A549 (cell line): Measurements from ENCODE around the gene TFDP2. TPM values are rescaled to one million over a fixed set of nuclear protein-coding genes. Genes with fewer than 3 reads are reported as not detected.
A peak's percentile ranks its signal among the peaks of the same experiment; 100 is the strongest.

Experiments
- ATAC-seq, 2 experiments: fragments of 200-7000 bp in 1 of 2; fragments of >200 bp in 1 of 2; cut with Nextera tagmentation in 1 of 2; cut with Tn5 transposase in 1 of 2; 3 replicates each; pipeline versions ENCODE4 v1.8.0 to v1.9.1; 2018 to 2020; ENCODE audit warnings: mild to moderate bottlenecking in 1 of 2, moderate library complexity in 1 of 2
- CTCF ChIA-PET: fragments of 300-600 bp; sonication (Branson Sonifier 250); formaldehyde crosslinking; extraction: SDS; loops from one replicate; lab custom pipeline; 2021; ENCODE audit warnings: antibody characterized with exemption, inconsistent platforms; lab: Yijun Ruan, JAX
- POLR2A ChIA-PET: fragments of 350-600 bp; formaldehyde crosslinking; extraction: SDS; loops from one replicate; lab custom pipeline; 2021; ENCODE audit warnings: antibody characterized with exemption, inconsistent platforms; lab: Yijun Ruan, JAX
- DNase-seq, 2 experiments: peaks; one replicate each; pipeline versions ENCODE4 v3.0.0 to v3.0.0-alpha.2; 2011 to 2016; ENCODE audit warnings: low read depth in 1 of 2, low spot score in 1 of 2
- FAIRE-seq: peaks from 2 replicates; lab custom pipeline; 2011; peaks lifted over from hg19 to GRCh38; lab: Jason Lieb, UNC
- H3K27ac ChIP-seq, 2 experiments: fragments of >200 bp; sonication (Bioruptor Twin); formaldehyde crosslinking; 3 replicates each; pipeline ENCODE4 v1.5.1; 2016 to 2017
- H3K4me1 ChIP-seq: fragments of >200 bp; sonication (Bioruptor Twin); formaldehyde crosslinking; 3 replicates; pipeline ENCODE4 v1.6.1; 2016
- H3K4me2 ChIP-seq: fragments of >200 bp; sonication (Bioruptor Twin); formaldehyde crosslinking; 3 replicates; pipeline ENCODE4 v1.6.1; 2016
- H3K4me3 ChIP-seq: fragments of >200 bp; sonication (Bioruptor Twin); formaldehyde crosslinking; 3 replicates; pipeline ENCODE4 v1.5.1; 2016
- H3K9me3 ChIP-seq: fragments of >200 bp; sonication (Bioruptor Twin); formaldehyde crosslinking; 3 replicates; pipeline ENCODE4 v1.6.1; 2016
- CBX2 ChIP-seq: fragments of 200-600 bp; sonication (generic); IDR thresholded peaks from 2 replicates; pipeline ENCODE4 v1.6.1; 2016; ENCODE audit warnings: low read depth, mild to moderate bottlenecking, borderline replicate concordance
- CEBPB ChIP-seq, 2 experiments: fragments of >200 bp in 1 of 2; sonication (Bioruptor Twin) in 1 of 2; formaldehyde crosslinking in 1 of 2; IDR thresholded peaks; 2 replicates each; pipeline ENCODE4 v1.6.1; 2012 to 2016
- EP300 ChIP-seq, 2 experiments: fragments of >200 bp; sonication (Bioruptor Twin); formaldehyde crosslinking; IDR thresholded peaks; 2 replicates in 1 of 2; 3 replicates in 1 of 2; pipeline ENCODE4 v1.6.1; 2016 to 2017
- FOSB ChIP-seq: fragments of 250-450 bp; sonication (Bioruptor Pico); IDR thresholded peaks from 2 replicates; pipeline ENCODE4 v1.5.0; 2020; ENCODE audit warnings: mild to moderate bottlenecking, moderate library complexity
- HDAC2 ChIP-seq: fragments of 200-600 bp; sonication (generic); IDR thresholded peaks from 2 replicates; pipeline ENCODE4 v1.6.1; 2016
- HOXA7 ChIP-seq: fragments of 250-450 bp; sonication (Bioruptor Pico); IDR thresholded peaks from 2 replicates; pipeline ENCODE4 v1.5.0; 2020; ENCODE audit warnings: mild to moderate bottlenecking, moderate library complexity
- KDM1A ChIP-seq: fragments of 200-600 bp; sonication (generic); IDR thresholded peaks from 2 replicates; pipeline ENCODE4 v1.6.1; 2016; ENCODE audit warnings: low read depth, mild to moderate bottlenecking
- KDM5A ChIP-seq: fragments of 200-600 bp; sonication (generic); IDR thresholded peaks from 2 replicates; pipeline ENCODE4 v1.6.1; 2016; ENCODE audit warnings: antibody characterized with exemption, mild to moderate bottlenecking
- MAFK ChIP-seq: fragments of 450-650 bp; IDR thresholded peaks from 2 replicates; pipeline ENCODE4 v1.6.1; 2014; ENCODE audit not compliant: partially characterized antibody
- NFE2L2 ChIP-seq: fragments of 150-350 bp; conservative IDR thresholded peaks from 2 replicates; pipeline ENCODE4 v1.6.1; 2014; ENCODE audit warnings: low read length
- NR3C1 ChIP-seq: fragments of >200 bp; sonication (Bioruptor Twin); formaldehyde crosslinking; IDR thresholded peaks from 3 replicates; pipeline ENCODE4 v1.6.1; 2017
- POLR2A ChIP-seq: IDR thresholded peaks from 2 replicates; pipeline ENCODE4 v1.6.1; 2012; ENCODE audit warnings: mild to moderate bottlenecking, low read length
- RARB ChIP-seq: fragments of 250-450 bp; sonication (Bioruptor Pico); IDR thresholded peaks from 2 replicates; pipeline ENCODE4 v1.8.0; 2021; ENCODE audit warnings: mild to moderate bottlenecking, moderate library complexity
- RNF2 ChIP-seq: fragments of 200-600 bp; sonication (generic); IDR thresholded peaks from 2 replicates; pipeline ENCODE4 v1.6.1; 2016; ENCODE audit warnings: low read depth, mild to moderate bottlenecking, antibody characterized with exemption, moderate library complexity, borderline replicate concordance
- SREBF2 ChIP-seq: fragments of 450-650 bp; IDR thresholded peaks from 2 replicates; pipeline ENCODE4 v1.6.1; 2014; ENCODE audit warnings: mild to moderate bottlenecking, moderate library complexity
- TP53 ChIP-seq: fragments of 250-450 bp; sonication (Bioruptor Pico); IDR thresholded peaks from 2 replicates; pipeline ENCODE4 v1.5.0; 2021; ENCODE audit warnings: mild to moderate bottlenecking, moderate library complexity
- ZNF302 ChIP-seq: fragments of 250-450 bp; sonication (Bioruptor Pico); IDR thresholded peaks from 2 replicates; pipeline ENCODE4 v1.9.0; 2021; ENCODE audit warnings: inconsistent platforms, mild to moderate bottlenecking, moderate library complexity
- ZSCAN20 ChIP-seq: fragments of 250-450 bp; sonication (Bioruptor Pico); IDR thresholded peaks from 2 replicates; pipeline ENCODE4 v1.8.0; 2022; ENCODE audit warnings: mild to moderate bottlenecking, moderate library complexity
- WGBS: methylation state at CpG from one replicate; pipeline ENCODE4 v1.1.6; 2017; ENCODE audit errors: missing lambda C conversion rate; 5-methylcytosine and 5-hydroxymethylcytosine counted together
- polyA plus RNA-seq, 4 experiments: library from polyadenylated mRNA; depleted of rRNA in 3 of 4; stranded (reverse); fragments of >200 nt; fragmentation: RNase III in 1 of 4; extraction: RNeasy Plus Mini Kit Qiagen cat#74134 plus additional on column Dnase treatment in 1 of 4; gene quantifications; 2 replicates in 3 of 4; 3 replicates in 1 of 4; pipeline ENCODE4 v1.2.3, GENCODE V29; 2011 to 2017
- TF ChIP-seq, protein P1 (sequence below): fragments of >200 bp; sonication (Bioruptor Twin); formaldehyde crosslinking; IDR thresholded peaks from 3 replicates; pipeline ENCODE4 v1.5.1; 2016
- TF ChIP-seq, protein P2 (sequence below): IDR thresholded peaks from 2 replicates; pipeline ENCODE4 v1.6.1; 2012
- TF ChIP-seq, protein P3 (sequence below): fragments of 450-650 bp; IDR thresholded peaks from 2 replicates; pipeline ENCODE4 v1.6.1; 2014; ENCODE audit warnings: antibody characterized with exemption
- TF ChIP-seq, protein P4 (sequence below): fragments of >200 bp; sonication (Bioruptor Twin); formaldehyde crosslinking; IDR thresholded peaks from 3 replicates; pipeline ENCODE4 v1.6.1; 2016

TFDP2 gene
- polyA plus RNA-seq, 2 of the 4 experiments (the other 2 are of a cell fraction) = 9.6 to 61.5 TPM

DNA sequence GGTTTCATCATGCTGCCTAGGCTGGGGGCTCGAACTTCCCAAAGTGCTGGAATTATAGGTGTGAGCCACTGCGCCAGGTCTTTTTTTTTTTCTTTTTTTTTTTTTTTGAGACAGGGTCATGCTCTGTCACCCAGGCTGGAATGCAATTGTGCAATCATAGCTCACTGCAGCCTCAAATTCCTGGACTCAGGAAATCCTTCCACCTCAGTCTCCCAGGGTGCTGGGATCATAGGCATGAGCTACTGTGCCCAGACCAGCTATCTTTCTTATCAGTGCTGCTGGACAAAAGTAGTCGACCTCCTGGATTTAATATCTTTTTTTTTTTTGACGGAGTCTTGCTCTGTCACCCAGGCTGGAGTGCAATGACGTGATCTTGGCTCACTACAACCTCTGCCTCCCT, 60.8 kb downstream of the TFDP2 start:
- FAIRE-seq (no peak), ATAC-seq (0 out of 6 replicates have a peak, but pooled peaks of 1 of the 2 experiments have one; percentile 33), DNase-seq (peak in 1 of 2 experiments; percentile 21)
- Histone ChIP-seq H3K9me3 (no peaks in the 10 kb centered on the region), H3K27ac (peak overlapping the region in 1 of 2 experiments; percentile 42; a peak in 2 of 6 replicates), H3K4me2 (peak overlapping the region; percentile 4; the same call in 1 of the 3 replicates), H3K4me1 (peaks cover 29% of the 10 kb centered on the region), H3K4me3 (no peak overlapping the region)
- POLR2A ChIA-PET = no interaction called here
- 77% methylated on average over 5 of the region's 5 CpGs for whole genome bisulfite sequencing
- CTCF ChIA-PET = interaction anchor here (1.0 kb wide), 1 partner anchor 16 kb away, joined by 3 read pairs; no protein-coding TSS in a partner anchor
- TF ChIP-seq CEBPB (IDR thresholded peaks at IDR 0.05) (peak; percentile 64 to 84; a peak in 3 of 4 replicates), KDM1A (no peak), KDM5A (no peak), RARB (CRISPR knock-in tag) (no peak)

DNA sequence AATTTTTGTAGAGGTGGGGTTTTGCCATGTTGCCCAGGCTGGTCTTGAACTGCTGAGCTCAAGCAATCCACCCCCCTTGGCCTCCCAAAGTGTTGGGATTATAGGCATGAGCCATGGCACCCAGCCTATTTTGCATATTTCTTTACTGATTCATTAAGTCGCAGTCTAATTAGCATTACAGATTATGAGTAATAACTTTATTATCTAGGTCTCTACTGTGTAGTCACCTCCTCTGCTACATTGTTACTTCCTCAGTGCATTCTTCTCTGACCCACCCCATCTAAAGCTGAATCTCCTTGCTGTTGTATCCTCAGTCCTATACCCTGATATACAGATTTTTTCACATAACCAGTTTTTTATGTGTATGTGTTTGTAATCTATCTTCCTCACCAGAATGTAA, 61.7 kb downstream of the TFDP2 start:
- no peak for TF ChIP-seq CBX2
- TF ChIP-seq, protein P1, sequence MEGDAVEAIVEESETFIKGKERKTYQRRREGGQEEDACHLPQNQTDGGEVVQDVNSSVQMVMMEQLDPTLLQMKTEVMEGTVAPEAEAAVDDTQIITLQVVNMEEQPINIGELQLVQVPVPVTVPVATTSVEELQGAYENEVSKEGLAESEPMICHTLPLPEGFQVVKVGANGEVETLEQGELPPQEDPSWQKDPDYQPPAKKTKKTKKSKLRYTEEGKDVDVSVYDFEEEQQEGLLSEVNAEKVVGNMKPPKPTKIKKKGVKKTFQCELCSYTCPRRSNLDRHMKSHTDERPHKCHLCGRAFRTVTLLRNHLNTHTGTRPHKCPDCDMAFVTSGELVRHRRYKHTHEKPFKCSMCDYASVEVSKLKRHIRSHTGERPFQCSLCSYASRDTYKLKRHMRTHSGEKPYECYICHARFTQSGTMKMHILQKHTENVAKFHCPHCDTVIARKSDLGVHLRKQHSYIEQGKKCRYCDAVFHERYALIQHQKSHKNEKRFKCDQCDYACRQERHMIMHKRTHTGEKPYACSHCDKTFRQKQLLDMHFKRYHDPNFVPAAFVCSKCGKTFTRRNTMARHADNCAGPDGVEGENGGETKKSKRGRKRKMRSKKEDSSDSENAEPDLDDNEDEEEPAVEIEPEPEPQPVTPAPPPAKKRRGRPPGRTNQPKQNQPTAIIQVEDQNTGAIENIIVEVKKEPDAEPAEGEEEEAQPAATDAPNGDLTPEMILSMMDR = no peak
- no peak for TF ChIP-seq RARB (CRISPR knock-in tag)
- TF ChIP-seq, protein P2, sequence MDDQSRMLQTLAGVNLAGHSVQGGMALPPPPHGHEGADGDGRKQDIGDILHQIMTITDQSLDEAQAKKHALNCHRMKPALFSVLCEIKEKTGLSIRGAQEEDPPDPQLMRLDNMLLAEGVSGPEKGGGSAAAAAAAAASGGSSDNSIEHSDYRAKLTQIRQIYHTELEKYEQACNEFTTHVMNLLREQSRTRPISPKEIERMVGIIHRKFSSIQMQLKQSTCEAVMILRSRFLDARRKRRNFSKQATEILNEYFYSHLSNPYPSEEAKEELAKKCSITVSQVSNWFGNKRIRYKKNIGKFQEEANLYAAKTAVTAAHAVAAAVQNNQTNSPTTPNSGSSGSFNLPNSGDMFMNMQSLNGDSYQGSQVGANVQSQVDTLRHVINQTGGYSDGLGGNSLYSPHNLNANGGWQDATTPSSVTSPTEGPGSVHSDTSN = no peak
- TF ChIP-seq, protein P3, sequence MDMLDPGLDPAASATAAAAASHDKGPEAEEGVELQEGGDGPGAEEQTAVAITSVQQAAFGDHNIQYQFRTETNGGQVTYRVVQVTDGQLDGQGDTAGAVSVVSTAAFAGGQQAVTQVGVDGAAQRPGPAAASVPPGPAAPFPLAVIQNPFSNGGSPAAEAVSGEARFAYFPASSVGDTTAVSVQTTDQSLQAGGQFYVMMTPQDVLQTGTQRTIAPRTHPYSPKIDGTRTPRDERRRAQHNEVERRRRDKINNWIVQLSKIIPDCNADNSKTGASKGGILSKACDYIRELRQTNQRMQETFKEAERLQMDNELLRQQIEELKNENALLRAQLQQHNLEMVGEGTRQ = no peak
- TF ChIP-seq MAFK = no peak
- Histone ChIP-seq H3K4me3 (no peak overlapping the region), H3K27ac (peak overlapping the region in 1 of 2 experiments; percentile 22; a peak in 3 of 6 replicates), H3K9me3 (no peaks in the 10 kb centered on the region), H3K4me2 (no peak overlapping the region), H3K4me1 (peaks cover 29% of the 10 kb centered on the region)
- FAIRE-seq (no peak), ATAC-seq (peak in 1 of 2 experiments; percentile 46; a peak in 3 of 6 replicates), DNase-seq (no peak)
- WGBS = 80% methylated on average over 1 of the region's 1 CpG
- ChIA-PET POLR2A (no interaction called here), CTCF (interaction anchor here (1.7 kb wide), 1 partner anchor 11 kb away, joined by 4 read pairs; no protein-coding TSS in a partner anchor)

DNA sequence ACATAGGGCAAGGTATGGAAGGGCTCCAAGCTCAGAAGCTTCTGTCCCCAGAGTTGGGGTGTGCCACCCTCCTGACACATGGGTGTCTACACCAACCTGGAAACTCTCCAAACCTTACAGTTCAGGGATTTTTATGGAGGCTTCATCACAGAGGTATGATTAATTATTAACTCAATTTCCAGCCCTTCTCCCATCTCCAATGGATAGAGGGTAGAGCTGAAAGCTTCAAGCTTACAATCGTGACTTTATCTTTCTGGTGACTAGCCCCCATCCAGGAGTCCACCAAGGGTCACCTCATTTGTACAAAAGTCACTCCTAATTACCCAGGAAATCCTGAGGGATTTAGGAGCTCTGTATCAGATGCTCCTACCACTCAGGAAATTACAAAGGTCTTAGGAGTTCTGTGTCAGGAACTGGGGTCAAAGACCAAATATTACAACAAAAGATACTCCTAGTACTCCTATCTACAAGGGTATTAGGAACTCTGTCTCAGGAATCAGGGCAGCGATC, 62.7 kb downstream of the TFDP2 start:
- peaks cover 29% of the 10 kb centered on the region for H3K4me1 ChIP-seq
- POLR2A ChIA-PET = no interaction called here
- peak in 1 of 2 experiments; percentile 7 for DNase-seq
- H3K4me2 ChIP-seq = peak overlapping the region; percentile 67
- no peak overlapping the region for H3K4me3 ChIP-seq
- TF ChIP-seq HOXA7 (CRISPR knock-in tag) (no peak), FOSB (CRISPR knock-in tag) (no peak), SREBF2 (no peak), HDAC2 (no peak), NR3C1 (no peak), ZSCAN20 (CRISPR knock-in tag) (no peak), POLR2A (no peak), CBX2 (no peak), KDM5A (no peak), TP53 (CRISPR knock-in tag) (no peak), RNF2 (no peak), ZNF302 (CRISPR knock-in tag) (no peak), EP300 (IDR thresholded peaks at IDR 0.05) (no peak), NFE2L2 (no peak)
- TF ChIP-seq, protein P4, sequence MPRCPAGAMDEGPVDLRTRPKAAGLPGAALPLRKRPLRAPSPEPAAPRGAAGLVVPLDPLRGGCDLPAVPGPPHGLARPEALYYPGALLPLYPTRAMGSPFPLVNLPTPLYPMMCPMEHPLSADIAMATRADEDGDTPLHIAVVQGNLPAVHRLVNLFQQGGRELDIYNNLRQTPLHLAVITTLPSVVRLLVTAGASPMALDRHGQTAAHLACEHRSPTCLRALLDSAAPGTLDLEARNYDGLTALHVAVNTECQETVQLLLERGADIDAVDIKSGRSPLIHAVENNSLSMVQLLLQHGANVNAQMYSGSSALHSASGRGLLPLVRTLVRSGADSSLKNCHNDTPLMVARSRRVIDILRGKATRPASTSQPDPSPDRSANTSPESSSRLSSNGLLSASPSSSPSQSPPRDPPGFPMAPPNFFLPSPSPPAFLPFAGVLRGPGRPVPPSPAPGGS = no peak
- TF ChIP-seq, all 56 proteins: peak for 0
- CTCF ChIA-PET = interaction anchor here (1.0 to 1.7 kb wide), 2 partner anchors 10 to 14 kb away, joined by 4 to 5 read pairs; no protein-coding TSS in a partner anchor
- ATAC-seq (peak in 1 of 2 experiments; percentile 54; a peak in 3 of 6 replicates), FAIRE-seq (no peak)
- H3K9me3 ChIP-seq = no peaks in the 10 kb centered on the region
- 37% methylated on average over 2 of the region's 2 CpGs for WGBS
- peak overlapping the region; percentile 32 to 40; a peak in 2 of 6 replicates for H3K27ac ChIP-seq
